ENCODE results near the gene EPHA2. TPM values are rescaled to one million over a fixed set of nuclear protein-coding genes. Genes with fewer than 3 reads are reported as not detected.

Gene EPHA2
- total and polyA plus RNA-seq, 2 experiments from 2014 or later: 9.8 to 26.2 TPM

GRCh38 chr1:16118706-16119105, 37.2 kb downstream of the EPHA2 start:
- Histone ChIP-seq H3K9me3 (ENCODE audit: low read depth) (no peaks in the 10 kb centered on the region), H3K4me1 (ENCODE audit: low read depth) (peaks cover 10% of the 10 kb centered on the region), H3K27ac (no peak overlapping the region), H3K27me3 (no peaks in the 10 kb centered on the region), H3K36me3 (peaks cover 2% of the 10 kb centered on the region), H3K4me3 (no peak overlapping the region)
- TF ChIP-seq CTCF (IDR thresholded peaks at IDR 0.05; ENCODE audit: low read depth, low read length): no peak
- no peak for DNase-seq (ENCODE audit: low read depth in 1 of 2, low spot score in 1 of 2)

- no peaks in the 10 kb centered on the region for H3K36me3 ChIP-seq
- H3K27ac ChIP-seq: no peak overlapping the region
- no peak for DNase-seq (ENCODE audit: low read depth in 1 of 2, low spot score in 1 of 2)
- H3K4me3 ChIP-seq: no peak overlapping the region
- no peak for TF ChIP-seq CTCF (IDR thresholded peaks at IDR 0.05; ENCODE audit: low read depth, low read length)
- peaks cover 17% of the 10 kb centered on the region for H3K4me1 ChIP-seq (ENCODE audit: low read depth)
- no peaks in the 10 kb centered on the region for H3K9me3 ChIP-seq (ENCODE audit: low read depth)
- H3K27me3 ChIP-seq: no peaks in the 10 kb centered on the region
Measured at GRCh38 chr1:16117936-16118335, 37.9 kb downstream of the EPHA2 start.

- no peak overlapping the region for H3K27ac ChIP-seq
- H3K36me3 ChIP-seq: no peaks in the 10 kb centered on the region
- TF ChIP-seq CTCF (IDR thresholded peaks at IDR 0.05; ENCODE audit: low read depth, low read length): no peak
- no peaks in the 10 kb centered on the region for H3K9me3 ChIP-seq (ENCODE audit: low read depth)
- no peaks in the 10 kb centered on the region for H3K27me3 ChIP-seq
- DNase-seq (ENCODE audit: low read depth in 1 of 2, low spot score in 1 of 2): peak in 1 of 2 donors; percentile 34
- peaks cover 23% of the 10 kb centered on the region for H3K4me1 ChIP-seq (ENCODE audit: low read depth)
- no peak overlapping the region for H3K4me3 ChIP-seq
Measured at GRCh38 chr1:16117369-16117768, 38.5 kb downstream of the EPHA2 start.

GRCh38 chr1:16116625-16117024, 39.2 kb downstream of the EPHA2 start:
- Histone ChIP-seq H3K27me3 (no peaks in the 10 kb centered on the region), H3K4me3 (no peak overlapping the region), H3K36me3 (no peaks in the 10 kb centered on the region), H3K9me3 (ENCODE audit: low read depth) (no peaks in the 10 kb centered on the region), H3K4me1 (ENCODE audit: low read depth) (peaks cover 30% of the 10 kb centered on the region), H3K27ac (no peak overlapping the region)
- no peak for DNase-seq (ENCODE audit: low read depth in 1 of 2, low spot score in 1 of 2)
- no peak for TF ChIP-seq CTCF (IDR thresholded peaks at IDR 0.05; ENCODE audit: low read depth, low read length)

GRCh38 chr1:16116002-16116401, 39.9 kb downstream of the EPHA2 start:
- no peak for TF ChIP-seq CTCF (IDR thresholded peaks at IDR 0.05; ENCODE audit: low read depth, low read length)
- H3K4me3 ChIP-seq: no peak overlapping the region
- no peak for DNase-seq (ENCODE audit: low read depth in 1 of 2, low spot score in 1 of 2)
- no peaks in the 10 kb centered on the region for H3K27me3 ChIP-seq
- H3K4me1 ChIP-seq (ENCODE audit: low read depth): peaks cover 33% of the 10 kb centered on the region
- H3K9me3 ChIP-seq (ENCODE audit: low read depth): no peaks in the 10 kb centered on the region
- H3K36me3 ChIP-seq: no peaks in the 10 kb centered on the region
- H3K27ac ChIP-seq: no peak overlapping the region

- DNase-seq (ENCODE audit: low read depth in 1 of 2, low spot score in 1 of 2): no peak
- H3K4me3 ChIP-seq: no peak overlapping the region
- H3K36me3 ChIP-seq: no peaks in the 10 kb centered on the region
- no peak for TF ChIP-seq CTCF (IDR thresholded peaks at IDR 0.05; ENCODE audit: low read depth, low read length)
- no peak overlapping the region for H3K27ac ChIP-seq
- H3K27me3 ChIP-seq: no peaks in the 10 kb centered on the region
- no peaks in the 10 kb centered on the region for H3K9me3 ChIP-seq (ENCODE audit: low read depth)
- peaks cover 33% of the 10 kb centered on the region for H3K4me1 ChIP-seq (ENCODE audit: low read depth)
Measured at GRCh38 chr1:16115468-16115983, 40.3 kb downstream of the EPHA2 start.

Measured in cardiac muscle cell (in vitro differentiated cells and primary cell).